Parathyroid adenoma (tissue), 2 donors: ENCODE results near the gene TRIM38.

Experiments used
- H2AFZ ChIP-seq: fragments of 300-600 bp; sonication (generic); one replicate; pipeline ENCODE4 v1.7.0; 2017; ENCODE audit warnings: antibody characterized with exemption, mild to moderate bottlenecking
- H3K27ac ChIP-seq: fragments of 300-600 bp; sonication (generic); one replicate; pipeline ENCODE4 v1.7.0; 2017
- H3K27me3 ChIP-seq: fragments of 300-600 bp; sonication (generic); one replicate; pipeline ENCODE4 v1.7.0; 2017; ENCODE audit warnings: low read length; ENCODE audit not compliant: control insufficient read depth, insufficient read depth
- H3K36me3 ChIP-seq: fragments of 300-600 bp; sonication (generic); one replicate; pipeline ENCODE4 v1.7.0; 2017; ENCODE audit warnings: low read length; ENCODE audit not compliant: control insufficient read depth, insufficient read depth
- H3K4me1 ChIP-seq: fragments of 300-600 bp; sonication (generic); one replicate; pipeline ENCODE4 v1.7.0; 2017; ENCODE audit warnings: control low read depth
- H3K4me2 ChIP-seq: fragments of 300-600 bp; sonication (generic); one replicate; pipeline ENCODE4 v1.7.0; 2017; ENCODE audit warnings: low read length
- H3K4me3 ChIP-seq: fragments of 300-600 bp; sonication (generic); one replicate; pipeline ENCODE4 v1.7.0; 2017; ENCODE audit warnings: low read depth, low read length
- H3K79me2 ChIP-seq: fragments of 300-600 bp; sonication (generic); one replicate; pipeline ENCODE4 v1.7.0; 2017; ENCODE audit warnings: control low read depth
- H3K9ac ChIP-seq: fragments of 300-600 bp; sonication (generic); one replicate; pipeline ENCODE4 v1.7.0; 2017; ENCODE audit warnings: mild to moderate bottlenecking
- H3K9me3 ChIP-seq: fragments of 300-600 bp; sonication (generic); one replicate; pipeline ENCODE4 v1.7.0; 2017; ENCODE audit warnings: low read length; ENCODE audit not compliant: control insufficient read depth
- TF ChIP-seq, protein P1 (sequence below): fragments of 300-600 bp; sonication (generic); IDR thresholded peaks from one replicate; pipeline ENCODE4 v1.7.0; 2017; ENCODE audit warnings: antibody characterized with exemption, mild to moderate bottlenecking
- donor health status: primary hyperparathyroidism.

The TRIM38 gene

DNA sequence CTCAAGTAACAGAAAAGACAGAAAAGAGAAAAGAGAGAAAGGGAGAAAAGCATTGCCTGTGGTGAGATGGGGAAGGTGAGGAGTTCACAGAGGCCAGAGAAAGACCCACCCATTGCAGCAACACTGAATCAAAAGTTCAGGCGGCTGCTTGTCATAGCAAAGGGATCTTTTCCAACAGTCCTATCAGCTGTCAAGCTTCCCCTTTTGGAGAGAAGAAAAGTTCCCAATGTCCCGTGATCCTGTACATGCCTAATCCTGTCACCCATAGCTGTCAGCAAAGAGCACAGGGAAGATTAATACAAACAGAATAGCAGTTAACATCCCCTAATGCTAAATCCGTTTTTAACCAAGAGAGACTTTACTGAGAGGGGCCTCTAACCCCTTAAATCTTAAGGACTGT lies 8.9 kb upstream of the TRIM38 start:
- TF ChIP-seq, protein P1, sequence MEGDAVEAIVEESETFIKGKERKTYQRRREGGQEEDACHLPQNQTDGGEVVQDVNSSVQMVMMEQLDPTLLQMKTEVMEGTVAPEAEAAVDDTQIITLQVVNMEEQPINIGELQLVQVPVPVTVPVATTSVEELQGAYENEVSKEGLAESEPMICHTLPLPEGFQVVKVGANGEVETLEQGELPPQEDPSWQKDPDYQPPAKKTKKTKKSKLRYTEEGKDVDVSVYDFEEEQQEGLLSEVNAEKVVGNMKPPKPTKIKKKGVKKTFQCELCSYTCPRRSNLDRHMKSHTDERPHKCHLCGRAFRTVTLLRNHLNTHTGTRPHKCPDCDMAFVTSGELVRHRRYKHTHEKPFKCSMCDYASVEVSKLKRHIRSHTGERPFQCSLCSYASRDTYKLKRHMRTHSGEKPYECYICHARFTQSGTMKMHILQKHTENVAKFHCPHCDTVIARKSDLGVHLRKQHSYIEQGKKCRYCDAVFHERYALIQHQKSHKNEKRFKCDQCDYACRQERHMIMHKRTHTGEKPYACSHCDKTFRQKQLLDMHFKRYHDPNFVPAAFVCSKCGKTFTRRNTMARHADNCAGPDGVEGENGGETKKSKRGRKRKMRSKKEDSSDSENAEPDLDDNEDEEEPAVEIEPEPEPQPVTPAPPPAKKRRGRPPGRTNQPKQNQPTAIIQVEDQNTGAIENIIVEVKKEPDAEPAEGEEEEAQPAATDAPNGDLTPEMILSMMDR: no peak
- H3K4me1 ChIP-seq: no peaks in the 10 kb centered on the region
- no peak overlapping the region for H3K27ac ChIP-seq
- H3K4me3 ChIP-seq: no peak overlapping the region
- no peaks in the 10 kb centered on the region for H3K79me2 ChIP-seq
- no peak overlapping the region for H2AFZ ChIP-seq
- H3K4me2 ChIP-seq: no peak overlapping the region
- H3K9ac ChIP-seq: no peak overlapping the region
- no peaks in the 10 kb centered on the region for H3K9me3 ChIP-seq
- H3K36me3 ChIP-seq: no peaks in the 10 kb centered on the region
- no peaks in the 10 kb centered on the region for H3K27me3 ChIP-seq

DNA sequence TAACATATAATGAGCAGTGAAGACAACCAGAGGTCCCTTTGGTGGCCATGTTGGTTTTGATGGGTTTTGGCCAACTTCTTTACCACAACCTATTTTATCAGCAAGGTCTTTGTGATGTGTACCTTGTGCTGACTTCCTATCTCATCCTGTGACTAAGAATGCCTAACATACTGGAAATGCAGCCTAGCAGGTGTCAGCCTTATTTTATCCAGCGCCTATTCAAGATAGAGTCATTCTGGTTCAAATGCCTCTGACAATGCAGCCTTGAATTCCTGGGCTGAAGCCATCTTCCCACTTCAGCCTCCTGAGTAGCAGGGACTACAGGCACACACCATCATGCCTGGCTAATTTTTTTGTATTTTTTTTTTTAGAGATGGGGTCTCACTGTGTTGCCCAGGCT lies 7.8 kb upstream of the TRIM38 start:
- H3K9ac ChIP-seq: no peak overlapping the region
- no peak overlapping the region for H3K4me3 ChIP-seq
- no peaks in the 10 kb centered on the region for H3K36me3 ChIP-seq
- H2AFZ ChIP-seq: no peak overlapping the region
- no peaks in the 10 kb centered on the region for H3K27me3 ChIP-seq
- H3K4me1 ChIP-seq: no peaks in the 10 kb centered on the region
- no peak overlapping the region for H3K27ac ChIP-seq
- no peak overlapping the region for H3K4me2 ChIP-seq
- TF ChIP-seq, protein P1: no peak
- H3K9me3 ChIP-seq: no peaks in the 10 kb centered on the region
- H3K79me2 ChIP-seq: no peaks in the 10 kb centered on the region

DNA sequence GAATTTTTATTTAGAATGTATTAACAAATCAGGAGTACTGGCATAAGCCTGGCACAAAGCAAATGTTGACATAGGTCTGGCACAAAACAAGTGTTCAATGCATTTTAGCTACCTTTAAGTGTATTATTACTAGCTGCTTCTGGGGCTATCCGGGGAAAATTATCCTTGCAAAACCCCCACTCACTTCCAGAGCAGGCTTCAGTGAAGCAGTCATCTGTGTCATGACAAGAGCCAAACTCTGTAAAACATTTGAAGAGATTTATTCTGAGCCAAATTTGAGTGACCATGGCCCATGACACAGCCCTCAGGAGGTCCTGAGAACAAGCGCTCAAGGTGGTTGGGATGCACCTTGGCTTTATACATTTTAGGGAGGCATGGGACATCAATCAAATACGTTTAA lies 6.4 kb upstream of the TRIM38 start:
- Histone ChIP-seq H3K79me2 (no peaks in the 10 kb centered on the region), H3K27me3 (no peaks in the 10 kb centered on the region), H3K36me3 (no peaks in the 10 kb centered on the region), H3K27ac (no peak overlapping the region), H3K9ac (no peak overlapping the region), H3K4me3 (no peak overlapping the region), H3K9me3 (no peaks in the 10 kb centered on the region), H3K4me2 (no peak overlapping the region), H3K4me1 (no peaks in the 10 kb centered on the region), H2AFZ (no peak overlapping the region)
- TF ChIP-seq, protein P1: no peak

DNA sequence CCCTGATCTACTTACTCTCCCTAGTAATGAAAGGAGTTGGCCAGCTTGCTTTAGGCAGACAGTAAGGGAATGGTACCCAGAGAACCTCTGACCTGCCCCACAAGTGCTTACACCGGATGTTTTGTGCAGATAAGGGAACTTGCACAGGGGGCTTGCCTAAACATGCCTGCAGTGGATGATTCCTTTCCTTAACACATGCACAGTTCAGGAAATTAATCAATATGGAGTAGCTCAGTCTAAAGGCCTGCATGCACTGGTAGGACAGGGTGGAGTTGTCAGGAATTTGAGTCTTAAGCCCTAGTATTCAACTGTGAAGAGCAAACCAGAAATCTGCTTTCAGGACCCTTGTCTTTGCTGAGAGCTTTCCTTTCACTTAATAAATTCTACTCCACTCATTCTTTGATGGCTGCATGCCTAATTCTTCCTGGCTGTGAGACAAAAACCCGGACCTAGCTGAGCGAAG lies 3.9 kb upstream of the TRIM38 start:
- H3K4me3 ChIP-seq: no peak overlapping the region
- H3K4me2 ChIP-seq: no peak overlapping the region
- no peak overlapping the region for H3K27ac ChIP-seq
- no peaks in the 10 kb centered on the region for H3K36me3 ChIP-seq
- no peak overlapping the region for H3K9ac ChIP-seq
- no peak overlapping the region for H2AFZ ChIP-seq
- no peaks in the 10 kb centered on the region for H3K79me2 ChIP-seq
- TF ChIP-seq, protein P1: no peak
- no peaks in the 10 kb centered on the region for H3K27me3 ChIP-seq
- H3K4me1 ChIP-seq: no peaks in the 10 kb centered on the region
- H3K9me3 ChIP-seq: no peaks in the 10 kb centered on the region

DNA sequence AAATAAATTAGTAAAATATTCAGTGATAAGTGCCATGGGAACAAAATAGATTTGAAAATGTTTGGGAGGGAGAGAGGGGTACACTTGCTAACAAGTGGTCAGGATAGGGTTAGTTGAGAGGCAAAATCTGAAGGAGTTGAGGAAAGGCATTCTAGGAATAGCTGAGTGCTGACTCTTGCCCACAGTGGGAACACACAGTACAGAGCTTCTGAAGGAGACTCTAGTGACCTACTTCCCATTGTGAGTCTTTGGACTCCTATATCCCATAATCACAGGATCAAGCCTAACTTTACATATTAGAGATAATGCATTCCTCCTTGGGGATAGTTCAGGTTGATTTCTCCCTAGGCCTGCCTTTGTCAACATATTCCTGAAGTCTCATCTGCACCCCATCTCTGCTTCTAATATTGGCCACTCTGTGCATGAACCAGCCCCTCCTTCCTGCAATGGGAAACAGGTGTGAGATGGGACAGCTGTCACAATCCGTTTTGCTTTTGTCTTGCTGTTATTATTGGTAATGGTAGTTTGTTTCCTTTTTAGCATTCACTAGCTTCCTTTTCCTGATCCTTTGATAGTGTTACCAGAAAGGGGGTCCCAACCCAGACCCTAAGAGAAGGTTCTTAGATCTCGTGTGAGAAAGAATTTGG lies 2.6 kb upstream of the TRIM38 start:
- no peak overlapping the region for H3K27ac ChIP-seq
- H3K4me1 ChIP-seq: no peaks in the 10 kb centered on the region
- H3K4me2 ChIP-seq: no peak overlapping the region
- H3K4me3 ChIP-seq: no peak overlapping the region
- H3K79me2 ChIP-seq: no peaks in the 10 kb centered on the region
- H2AFZ ChIP-seq: no peak overlapping the region
- no peaks in the 10 kb centered on the region for H3K36me3 ChIP-seq
- H3K27me3 ChIP-seq: no peaks in the 10 kb centered on the region
- no peak overlapping the region for H3K9ac ChIP-seq
- TF ChIP-seq, protein P1: no peak
- H3K9me3 ChIP-seq: no peaks in the 10 kb centered on the region
